HFFc6 (cell line): ENCODE results near the gene SH2D3C. TPM values are rescaled to one million over a fixed set of nuclear protein-coding genes. Genes with fewer than 3 reads are reported as not detected.

Source experiments
- DNase-seq: peaks from one replicate; pipeline ENCODE4 v3.0.0-alpha.2; 2018
- H3K27ac Mint-ChIP-seq: 2 replicates; pipeline ENCODE4 v1.8.0; 2020; ENCODE audit warnings: mild to moderate bottlenecking, mixed read lengths
- H3K27me3 Mint-ChIP-seq: 2 replicates; pipeline ENCODE4 v1.8.0; 2021; ENCODE audit warnings: mild to moderate bottlenecking, moderate library complexity, mixed read lengths; ENCODE audit not compliant: insufficient read depth
- H3K36me3 Mint-ChIP-seq: 2 replicates; pipeline ENCODE4 v1.8.0; 2021; ENCODE audit warnings: low read depth, mixed read lengths
- H3K4me1 Mint-ChIP-seq: 2 replicates; pipeline ENCODE4 v1.8.0; 2020; ENCODE audit warnings: low read depth, mixed read lengths
- H3K4me3 Mint-ChIP-seq: 2 replicates; pipeline ENCODE4 v1.8.0; 2020; ENCODE audit warnings: mild to moderate bottlenecking, moderate library complexity, mixed read lengths
- H3K9me3 Mint-ChIP-seq: 2 replicates; pipeline ENCODE4 v1.8.0; 2020; ENCODE audit warnings: mild to moderate bottlenecking, mixed read lengths
- total RNA-seq, 6 experiments: library from RNA; stranded (reverse); fragmentation: NEBNext Ultra II Directional; extraction: Animal tissue kit (Norgen Biotek cat#: 25700); gene quantifications; 2 replicates in 1 of 6; 3 replicates in 5 of 6; pipeline ENCODE4 v1.2.3, GENCODE V29; 2021
- TF ChIP-seq, protein P1 (sequence below): fragments of 200-600 bp; sonication (generic); IDR thresholded peaks from 2 replicates; pipeline ENCODE4 v1.5.0; 2021; ENCODE audit warnings: antibody characterized with exemption, mild to moderate bottlenecking

Gene SH2D3C
- total RNA-seq, 6 experiments from 2014 or later = not detected

GRCh38 chr9:127753622-127754021 lies 24.8 kb downstream of the SH2D3C start:
- Mint-ChIP-seq H3K4me3 (no peak overlapping the region), H3K9me3 (no peaks in the 10 kb centered on the region), H3K36me3 (no peaks in the 10 kb centered on the region), H3K27ac (no peak overlapping the region), H3K27me3 (peaks cover 49% of the 10 kb centered on the region), H3K4me1 (no peaks in the 10 kb centered on the region)
- no peak for DNase-seq
- TF ChIP-seq, protein P1, sequence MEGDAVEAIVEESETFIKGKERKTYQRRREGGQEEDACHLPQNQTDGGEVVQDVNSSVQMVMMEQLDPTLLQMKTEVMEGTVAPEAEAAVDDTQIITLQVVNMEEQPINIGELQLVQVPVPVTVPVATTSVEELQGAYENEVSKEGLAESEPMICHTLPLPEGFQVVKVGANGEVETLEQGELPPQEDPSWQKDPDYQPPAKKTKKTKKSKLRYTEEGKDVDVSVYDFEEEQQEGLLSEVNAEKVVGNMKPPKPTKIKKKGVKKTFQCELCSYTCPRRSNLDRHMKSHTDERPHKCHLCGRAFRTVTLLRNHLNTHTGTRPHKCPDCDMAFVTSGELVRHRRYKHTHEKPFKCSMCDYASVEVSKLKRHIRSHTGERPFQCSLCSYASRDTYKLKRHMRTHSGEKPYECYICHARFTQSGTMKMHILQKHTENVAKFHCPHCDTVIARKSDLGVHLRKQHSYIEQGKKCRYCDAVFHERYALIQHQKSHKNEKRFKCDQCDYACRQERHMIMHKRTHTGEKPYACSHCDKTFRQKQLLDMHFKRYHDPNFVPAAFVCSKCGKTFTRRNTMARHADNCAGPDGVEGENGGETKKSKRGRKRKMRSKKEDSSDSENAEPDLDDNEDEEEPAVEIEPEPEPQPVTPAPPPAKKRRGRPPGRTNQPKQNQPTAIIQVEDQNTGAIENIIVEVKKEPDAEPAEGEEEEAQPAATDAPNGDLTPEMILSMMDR = no peak

- Mint-ChIP-seq H3K27ac (no peak overlapping the region), H3K27me3 (peaks cover 46% of the 10 kb centered on the region), H3K36me3 (no peaks in the 10 kb centered on the region), H3K9me3 (no peaks in the 10 kb centered on the region), H3K4me3 (no peak overlapping the region), H3K4me1 (no peaks in the 10 kb centered on the region)
- DNase-seq = no peak
- TF ChIP-seq, protein P1 = no peak
These were observed 25.3 kb downstream of the SH2D3C start for GRCh38 chr9:127753148-127753547.

- H3K27me3 Mint-ChIP-seq = peaks cover 55% of the 10 kb centered on the region
- no peaks in the 10 kb centered on the region for H3K36me3 Mint-ChIP-seq
- H3K27ac Mint-ChIP-seq = no peak overlapping the region
- TF ChIP-seq, protein P1 = no peak
- DNase-seq = no peak
- no peak overlapping the region for H3K4me3 Mint-ChIP-seq
- no peaks in the 10 kb centered on the region for H3K9me3 Mint-ChIP-seq
- no peaks in the 10 kb centered on the region for H3K4me1 Mint-ChIP-seq
These were observed 27.0 kb downstream of the SH2D3C start for GRCh38 chr9:127751269-127752054.

DNA sequence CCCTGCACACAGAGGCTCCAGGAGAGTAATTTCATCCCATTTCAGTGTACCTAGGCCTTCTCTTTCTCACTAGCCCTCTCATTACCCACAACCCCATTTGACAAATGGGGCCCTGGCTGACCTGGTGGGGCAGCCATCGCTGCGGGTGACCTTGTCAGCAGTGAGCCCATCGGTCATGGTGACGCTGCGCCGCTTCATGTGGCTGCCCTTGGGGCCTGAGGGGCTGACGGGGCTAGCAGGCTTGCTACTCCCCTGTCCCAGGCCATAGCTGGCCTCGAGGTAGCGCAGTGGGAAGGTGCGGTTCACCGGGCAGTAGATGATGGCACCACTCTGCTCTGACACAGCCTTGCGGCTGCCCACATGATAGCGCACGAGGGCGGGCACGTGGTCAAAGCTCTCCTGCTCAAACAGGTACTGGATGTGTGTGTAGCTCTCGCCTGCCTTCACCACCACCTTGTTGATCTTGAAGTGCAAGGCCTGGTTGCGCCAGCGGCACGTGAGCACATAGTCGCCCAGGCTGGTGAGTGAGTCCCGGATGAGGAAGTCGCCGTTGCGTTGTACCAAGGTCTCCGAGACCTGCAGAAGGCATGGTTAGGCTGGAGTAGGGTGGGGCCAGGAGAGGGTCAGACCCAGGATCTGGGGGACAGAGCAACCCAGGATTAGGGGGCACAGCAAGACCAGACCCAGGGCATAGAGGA lies 29.2 kb downstream of the SH2D3C start:
- no peaks in the 10 kb centered on the region for H3K4me1 Mint-ChIP-seq
- H3K36me3 Mint-ChIP-seq = no peaks in the 10 kb centered on the region
- TF ChIP-seq, protein P1 = no peak
- no peak overlapping the region for H3K27ac Mint-ChIP-seq
- no peak overlapping the region for H3K4me3 Mint-ChIP-seq
- DNase-seq = no peak
- H3K9me3 Mint-ChIP-seq = no peaks in the 10 kb centered on the region
- peaks cover 54% of the 10 kb centered on the region for H3K27me3 Mint-ChIP-seq

DNA sequence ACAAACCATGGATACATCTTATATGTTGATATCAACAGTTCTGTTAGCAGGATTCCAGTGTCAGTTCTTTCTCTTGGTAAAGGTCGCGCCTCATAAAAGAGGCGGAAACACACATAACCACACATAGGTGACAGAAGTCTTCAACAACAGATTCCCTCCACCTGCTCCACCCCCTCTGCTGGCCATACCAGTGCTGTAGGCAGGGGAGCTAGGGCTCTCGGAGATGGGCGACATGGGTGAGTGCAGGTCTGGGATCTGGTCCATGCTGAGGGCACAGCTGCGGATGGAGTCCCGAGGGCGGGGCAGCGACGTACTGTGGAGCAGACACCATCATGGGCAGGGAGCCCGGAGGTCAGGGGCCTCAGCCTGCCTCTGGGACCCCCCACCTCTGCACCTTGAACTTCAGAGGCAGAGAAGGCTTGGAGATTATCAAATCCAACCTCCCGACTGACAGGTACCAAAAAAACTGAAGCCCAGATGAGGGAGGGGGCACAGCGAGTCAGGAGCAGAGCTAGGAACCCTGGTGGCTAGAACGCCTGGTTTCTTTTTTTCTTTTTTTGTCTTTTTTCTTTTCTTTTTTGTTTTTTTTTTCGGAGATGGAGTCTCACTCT lies 31.4 kb downstream of the SH2D3C start:
- Mint-ChIP-seq H3K4me1 (peaks cover 5% of the 10 kb centered on the region), H3K36me3 (no peaks in the 10 kb centered on the region), H3K27ac (no peak overlapping the region), H3K9me3 (no peaks in the 10 kb centered on the region), H3K27me3 (peaks cover 48% of the 10 kb centered on the region), H3K4me3 (no peak overlapping the region)
- TF ChIP-seq, protein P1 = 0 out of 2 replicates have a peak, but pooled peaks have one; percentile 8
- no peak for DNase-seq
